Lung (tissue), 12 donors: ENCODE measurements around the gene KISS1R. TPM values are rescaled to one million over a fixed set of nuclear protein-coding genes. Genes with fewer than 3 reads are reported as not detected.

Experiments used
- ATAC-seq: fragments of 200-7000 bp; cut with Tn5 transposase; one replicate; pipeline ENCODE4 v1.9.1; 2020; ENCODE audit warnings: moderate number of reproducible peaks; ENCODE audit not compliant: insufficient read depth, low FRiP score
- DNase-seq, 3 donors: peaks; one replicate each; pipeline ENCODE4 v3.0.0-alpha.2; 2013 to 2017
- H3K27ac ChIP-seq, 2 donors: one replicate each; pipeline ENCODE4 v1.5.1; 2013; ENCODE audit warnings: mild to moderate bottlenecking in 2 of 2, moderate library complexity in 2 of 2, control low read depth in 1 of 2, inconsistent platforms in 1 of 2, low read depth in 1 of 2, low read length in 1 of 2
- H3K27me3 ChIP-seq, 3 donors: one replicate each; pipeline ENCODE4 v1.5.1; 2013; ENCODE audit warnings: low read length in 2 of 3; ENCODE audit not compliant: control insufficient read depth in 3 of 3, insufficient read depth in 3 of 3
- H3K36me3 ChIP-seq, 4 donors: one replicate each; pipeline ENCODE4 v1.5.1; 2013; ENCODE audit warnings: low read length in 4 of 4, mild to moderate bottlenecking in 1 of 4, moderate library complexity in 1 of 4; ENCODE audit not compliant: control insufficient read depth in 4 of 4, insufficient read depth in 4 of 4
- H3K4me1 ChIP-seq, 5 donors: one replicate each; pipeline ENCODE4 v1.5.1; 2013; ENCODE audit warnings: low read length in 5 of 5, mild to moderate bottlenecking in 2 of 5, moderate library complexity in 1 of 5; ENCODE audit not compliant: control insufficient read depth in 5 of 5, insufficient read depth in 5 of 5
- H3K4me3 ChIP-seq: one replicate; pipeline ENCODE4 v1.5.1; 2013; ENCODE audit warnings: mild to moderate bottlenecking, control low read depth, moderate library complexity
- H3K9ac ChIP-seq, 2 donors: one replicate each; pipeline ENCODE4 v1.5.1; 2013; ENCODE audit warnings: low read length in 2 of 2, control low read depth in 1 of 2; ENCODE audit not compliant: insufficient read depth in 1 of 2
- H3K9me3 ChIP-seq, 4 donors: one replicate each; pipeline ENCODE4 v1.5.1; 2013; ENCODE audit warnings: low read length in 3 of 4, mild to moderate bottlenecking in 1 of 4, moderate library complexity in 1 of 4; ENCODE audit not compliant: control insufficient read depth in 4 of 4, insufficient read depth in 3 of 4
- WGBS, 2 donors: extraction: QIAGEN DNeasy Blood & Tissue Kit; methylation state at CpG; one replicate each; pipeline ENCODE4 v1.1.7; 2013; 5-methylcytosine and 5-hydroxymethylcytosine counted together
- polyA plus RNA-seq, 2 donors: library from polyadenylated mRNA; stranded (reverse); fragments of 200-250 nt; gene quantifications; one replicate each; pipeline ENCODE4 v1.2.1, GENCODE V29; 2013
- total RNA-seq, 2 donors: library from RNA; depleted of rRNA in 1 of 2; stranded (reverse); fragments of >200 nt in 1 of 2; gene quantifications; one replicate each; pipeline ENCODE4 v1.2.1, GENCODE V29; 2014 to 2021
- TF ChIP-seq, protein P1 (sequence below): IDR thresholded peaks from 2 replicates; pipeline ENCODE4 v1.5.1; 2012; ENCODE audit warnings: mild to moderate bottlenecking; ENCODE audit errors: control extremely low read depth, extremely low read depth
- donor health status: control.
- donor health status: control.
- donor health status: Bipolar disorder and iron deficiency.
- donor health status: healthy.
- donor health status: DM: yes; HTN: yes; CAD: no.

The KISS1R gene
- total and polyA plus RNA-seq, 4 donors, result 0.13 to 0.21 TPM; not detected in 2

GRCh38 chr19:902093-902370 lies 15.1 kb upstream of the KISS1R start:
- H3K27ac ChIP-seq, result no peak overlapping the region
- H3K36me3 ChIP-seq, result peaks cover 0 to 32% (median 2%) of the 10 kb centered on the region in 4 donors
- ATAC-seq (no peak), DNase-seq (no peak)
- peaks cover 0 to 5% (median 0%) of the 10 kb centered on the region in 5 donors for H3K4me1 ChIP-seq
- TF ChIP-seq, protein P1, sequence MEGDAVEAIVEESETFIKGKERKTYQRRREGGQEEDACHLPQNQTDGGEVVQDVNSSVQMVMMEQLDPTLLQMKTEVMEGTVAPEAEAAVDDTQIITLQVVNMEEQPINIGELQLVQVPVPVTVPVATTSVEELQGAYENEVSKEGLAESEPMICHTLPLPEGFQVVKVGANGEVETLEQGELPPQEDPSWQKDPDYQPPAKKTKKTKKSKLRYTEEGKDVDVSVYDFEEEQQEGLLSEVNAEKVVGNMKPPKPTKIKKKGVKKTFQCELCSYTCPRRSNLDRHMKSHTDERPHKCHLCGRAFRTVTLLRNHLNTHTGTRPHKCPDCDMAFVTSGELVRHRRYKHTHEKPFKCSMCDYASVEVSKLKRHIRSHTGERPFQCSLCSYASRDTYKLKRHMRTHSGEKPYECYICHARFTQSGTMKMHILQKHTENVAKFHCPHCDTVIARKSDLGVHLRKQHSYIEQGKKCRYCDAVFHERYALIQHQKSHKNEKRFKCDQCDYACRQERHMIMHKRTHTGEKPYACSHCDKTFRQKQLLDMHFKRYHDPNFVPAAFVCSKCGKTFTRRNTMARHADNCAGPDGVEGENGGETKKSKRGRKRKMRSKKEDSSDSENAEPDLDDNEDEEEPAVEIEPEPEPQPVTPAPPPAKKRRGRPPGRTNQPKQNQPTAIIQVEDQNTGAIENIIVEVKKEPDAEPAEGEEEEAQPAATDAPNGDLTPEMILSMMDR, result no peak
- H3K4me3 ChIP-seq, result no peak overlapping the region
- WGBS, 2 donors, result 87 to 88% methylated on average over 7 of the region's 7 CpGs
- no peaks in the 10 kb centered on the region for H3K9me3 ChIP-seq
- no peaks in the 10 kb centered on the region for H3K27me3 ChIP-seq
- no peak overlapping the region for H3K9ac ChIP-seq

DNA sequence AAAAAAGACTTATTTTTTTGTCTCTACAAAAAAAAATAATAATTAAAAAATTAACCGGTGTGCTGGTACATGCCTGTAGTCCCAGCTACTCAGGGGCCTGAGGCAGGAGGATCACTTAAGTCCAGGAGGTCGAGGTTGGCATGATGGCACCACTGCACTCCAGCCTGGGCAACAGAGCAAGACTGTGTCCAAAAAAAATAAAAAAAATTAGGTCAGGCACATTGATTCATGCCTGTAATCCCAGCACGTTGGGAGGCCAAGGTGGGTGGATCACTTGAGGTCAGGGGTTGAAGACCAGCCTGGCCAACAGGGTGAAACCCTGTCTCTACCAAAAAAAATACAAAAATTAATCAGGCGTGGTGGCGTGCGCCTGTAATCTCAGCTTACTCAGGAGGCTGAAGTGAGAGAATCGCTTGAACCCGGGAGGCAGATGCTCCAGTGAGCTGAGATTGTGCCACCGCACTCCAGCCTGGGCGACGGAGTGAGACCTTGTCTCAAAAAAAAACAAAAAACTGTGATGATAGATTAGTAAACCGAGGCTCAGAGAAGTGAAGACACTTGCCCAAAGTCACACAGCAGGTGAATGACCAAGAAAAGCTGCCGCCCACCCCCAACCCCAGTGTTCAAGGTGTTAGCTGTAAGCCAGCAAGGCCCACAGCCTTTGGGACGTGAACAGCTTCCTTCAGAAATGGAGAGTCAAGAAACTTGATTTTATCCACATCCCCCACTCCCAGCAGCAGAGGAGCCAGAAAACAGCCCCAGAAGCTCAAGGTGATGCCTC lies 14.5 kb upstream of the KISS1R start:
- DNase-seq, result no peak
- no peak overlapping the region for H3K4me3 ChIP-seq

DNA sequence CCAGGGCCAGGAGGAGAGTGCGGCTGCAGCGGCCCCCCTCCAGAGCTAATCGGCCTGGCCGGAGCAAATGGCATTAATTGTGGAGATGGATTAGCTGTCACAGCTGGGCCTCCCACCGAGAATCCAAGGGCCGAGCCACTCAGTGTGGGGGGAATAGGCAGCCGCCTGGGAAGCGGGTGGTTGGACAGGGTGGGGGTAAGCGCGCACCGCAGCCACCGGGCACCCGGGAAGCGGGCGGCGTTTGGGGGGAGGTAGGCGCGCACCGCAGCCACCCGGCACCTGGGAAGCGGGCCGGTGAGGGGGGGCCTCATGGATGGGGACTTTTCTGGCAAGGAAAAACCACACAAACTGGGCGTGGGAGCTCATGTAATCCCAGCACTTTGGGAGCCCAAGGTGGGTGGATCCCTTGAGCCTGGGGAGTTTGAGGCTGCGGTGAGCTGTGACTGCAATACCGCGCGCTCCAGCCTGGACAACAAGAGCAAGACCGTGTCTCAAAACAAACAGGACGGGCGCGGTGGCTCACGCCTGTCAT lies 13.8 kb upstream of the KISS1R start:
- DNase-seq, result peak in 2 of 3 donors; percentile 37 to 58
- WGBS, 2 donors, result 77 to 80% methylated on average over 31 to 32 of the region's 32 CpGs

More for the DNA sequence above, 14.5 kb upstream of the KISS1R start:
- Histone ChIP-seq H3K27me3 (no peaks in the 10 kb centered on the region), H3K4me1 (peaks cover 0 to 5% (median 0%) of the 10 kb centered on the region in 5 donors), H3K36me3 (peaks cover 0 to 26% (median 0%) of the 10 kb centered on the region in 4 donors), H3K9me3 (no peaks in the 10 kb centered on the region), H3K9ac (no peak overlapping the region), H3K27ac (no peak overlapping the region)
- TF ChIP-seq, protein P1, result no peak
- WGBS, 2 donors, result 94 to 95% methylated on average over 14 of the region's 14 CpGs
- no peak for ATAC-seq

More for the DNA sequence above, 13.8 kb upstream of the KISS1R start:
- TF ChIP-seq, protein P1, result no peak
- H3K4me1 ChIP-seq, result peaks cover 0 to 5% (median 0%) of the 10 kb centered on the region in 5 donors
- no peak overlapping the region for H3K9ac ChIP-seq
- H3K36me3 ChIP-seq, result peaks cover 0 to 24% (median 0%) of the 10 kb centered on the region in 4 donors
- no peaks in the 10 kb centered on the region for H3K27me3 ChIP-seq
- no peaks in the 10 kb centered on the region for H3K9me3 ChIP-seq
- no peak overlapping the region for H3K27ac ChIP-seq
- no peak overlapping the region for H3K4me3 ChIP-seq
- no peak for ATAC-seq
